ENCODE data around the gene OTOP3. TPM values are rescaled to one million over a fixed set of nuclear protein-coding genes. Genes with fewer than 3 reads are reported as not detected.

OTOP3 gene
- total RNA-seq, 1 donor: not detected

DNA sequence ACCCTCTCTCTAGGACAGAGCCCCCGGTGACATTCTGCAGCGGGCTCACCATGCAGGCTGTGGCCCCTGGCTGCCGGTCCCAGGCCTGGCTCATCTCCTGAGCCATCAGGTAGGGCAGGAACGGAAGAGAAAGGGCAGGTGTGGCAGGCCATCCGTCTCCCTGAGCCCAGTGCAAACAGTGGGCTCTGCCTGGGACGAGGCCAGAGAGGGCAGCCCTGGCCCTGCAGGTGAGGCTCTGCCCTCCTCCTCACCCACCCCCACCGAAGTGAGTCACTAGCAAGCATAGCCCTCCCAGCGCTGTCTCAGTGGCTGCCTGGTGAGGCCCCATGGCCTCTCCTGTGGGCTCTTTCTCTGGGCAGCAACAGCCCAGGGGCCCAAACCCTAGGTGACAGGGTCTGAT, 14.5 kb downstream of the OTOP3 start:
- DNase-seq (ENCODE audit: low read depth): no peak
- TF ChIP-seq CTCF (IDR thresholded peaks at IDR 0.05; ENCODE audit: insufficient read depth, low read depth, low read length): no peak
- no peak overlapping the region for H3K4me3 ChIP-seq (ENCODE audit: low read depth, low read length)

DNA sequence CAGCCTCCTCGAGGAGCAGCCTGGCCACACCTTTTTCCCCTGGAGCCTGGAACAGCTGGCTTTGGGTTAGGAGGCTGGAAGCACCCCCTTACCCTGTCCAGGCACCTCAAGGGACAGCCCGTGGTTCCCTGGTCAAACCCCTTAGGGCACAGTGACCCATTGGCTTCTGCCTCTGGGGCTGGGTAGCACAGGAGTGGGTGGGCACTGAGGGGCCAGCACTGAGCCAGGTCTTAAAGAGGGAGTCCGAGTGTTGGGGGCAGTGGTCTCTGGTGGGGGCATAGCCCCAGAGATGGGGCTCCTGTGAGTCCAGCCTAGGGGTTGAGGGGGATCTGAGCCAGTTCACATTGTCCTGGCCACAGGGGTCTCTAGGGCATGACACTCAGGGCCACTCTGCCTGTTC, 15.4 kb downstream of the OTOP3 start:
- no peak overlapping the region for H3K4me3 ChIP-seq (ENCODE audit: low read depth, low read length)
- no peak for TF ChIP-seq CTCF (IDR thresholded peaks at IDR 0.05; ENCODE audit: insufficient read depth, low read depth, low read length)
- no peak for DNase-seq (ENCODE audit: low read depth)

- no peak overlapping the region for H3K4me3 ChIP-seq (ENCODE audit: low read depth, low read length)
- no peak for DNase-seq (ENCODE audit: low read depth)
- TF ChIP-seq CTCF (IDR thresholded peaks at IDR 0.05; ENCODE audit: insufficient read depth, low read depth, low read length): no peak
Measured at GRCh38 chr17:74951680-74952421, 16.2 kb downstream of the OTOP3 start.

DNA sequence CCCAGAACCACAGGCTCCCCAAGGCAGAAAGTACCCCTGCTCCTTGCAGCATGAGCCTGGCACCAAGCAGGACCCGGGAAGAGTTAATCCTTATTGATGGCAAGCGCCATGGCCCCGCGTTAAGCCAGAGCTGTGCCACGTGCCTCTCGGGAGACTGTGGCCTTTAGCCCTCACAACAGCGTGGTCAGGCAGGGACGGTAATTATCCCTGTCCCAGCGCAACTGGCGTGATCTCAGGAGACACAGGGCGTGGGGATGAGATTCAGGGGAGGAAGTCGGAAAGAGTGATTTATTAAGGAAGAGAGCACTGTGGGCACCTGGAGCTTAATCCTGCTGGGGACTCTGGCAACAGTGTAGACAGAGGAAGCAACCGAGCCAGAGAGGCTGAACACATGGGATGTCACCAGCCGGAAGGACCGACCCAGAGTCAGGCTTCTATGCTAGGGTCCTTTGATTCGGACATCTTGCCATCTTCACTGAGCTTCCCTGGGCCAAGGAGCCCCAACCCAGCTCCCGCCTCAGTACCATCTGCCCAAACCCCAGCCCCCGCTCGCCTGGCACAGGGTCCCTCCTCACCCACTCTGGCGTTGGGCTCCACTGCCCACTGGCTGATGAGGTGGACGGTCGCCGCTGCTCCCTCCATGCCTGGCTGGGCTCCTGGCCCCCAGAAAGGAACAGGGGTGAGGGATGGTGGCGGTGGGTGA, 16.9 kb downstream of the OTOP3 start:
- no peak for TF ChIP-seq CTCF (IDR thresholded peaks at IDR 0.05; ENCODE audit: insufficient read depth, low read depth, low read length)

DNA sequence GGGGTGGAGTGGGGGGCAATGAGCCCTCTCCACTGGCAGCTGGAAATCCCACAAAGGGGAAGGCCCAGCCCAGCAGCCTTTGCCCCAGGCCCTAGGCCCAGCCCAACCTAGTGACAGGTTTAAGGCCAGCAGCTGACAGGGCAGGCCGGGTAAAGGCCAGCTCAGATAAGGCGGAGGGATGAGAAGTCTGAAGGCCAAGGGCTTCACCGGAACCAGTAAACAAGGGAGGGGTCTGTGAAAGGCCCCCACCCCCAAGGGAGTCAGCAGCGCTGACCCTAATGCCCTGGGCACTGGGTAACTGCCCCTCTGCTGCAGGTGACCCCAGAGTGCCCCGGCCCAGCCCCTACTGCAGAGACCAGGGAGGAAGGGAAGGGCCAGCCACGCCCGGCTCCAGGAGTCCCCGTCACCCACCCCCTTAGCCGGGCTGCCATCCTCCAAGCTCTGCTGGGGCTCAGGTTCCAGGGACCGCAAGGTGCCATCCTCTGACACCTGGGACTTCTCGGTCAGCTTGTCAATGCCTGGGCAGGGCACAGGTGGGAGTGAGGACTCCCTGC, 17.5 kb downstream of the OTOP3 start:
- no peak overlapping the region for H3K4me3 ChIP-seq (ENCODE audit: low read depth, low read length)
- no peak for DNase-seq (ENCODE audit: low read depth)
- TF ChIP-seq CTCF (IDR thresholded peaks at IDR 0.05; ENCODE audit: insufficient read depth, low read depth, low read length): no peak

More for the DNA sequence above, 16.9 kb downstream of the OTOP3 start:
- no peak for DNase-seq (ENCODE audit: low read depth)
- no peak overlapping the region for H3K4me3 ChIP-seq (ENCODE audit: low read depth, low read length)

DNA sequence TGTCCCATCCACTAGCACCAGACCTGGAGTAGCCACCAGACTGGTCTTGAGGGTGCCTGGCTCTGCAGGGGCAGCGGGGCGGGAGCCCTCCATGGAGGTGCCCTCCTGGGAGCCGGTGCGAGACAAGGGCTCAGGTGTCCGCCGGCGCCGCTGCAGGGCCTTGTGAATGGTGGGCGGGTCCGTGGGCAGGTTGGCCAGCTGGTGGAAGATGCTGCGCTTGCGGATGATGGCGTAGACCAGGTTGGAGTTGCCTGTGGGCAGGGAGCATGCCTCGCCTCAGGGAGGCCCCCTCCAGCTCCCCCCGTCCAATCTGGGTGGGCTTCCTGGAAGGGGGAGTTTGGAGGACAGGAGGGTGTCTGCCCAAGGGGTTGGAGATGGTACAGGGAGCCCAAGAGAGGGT, 18.4 kb downstream of the OTOP3 start:
- TF ChIP-seq CTCF (IDR thresholded peaks at IDR 0.05; ENCODE audit: insufficient read depth, low read depth, low read length): no peak
- no peak for DNase-seq (ENCODE audit: low read depth)
- no peak overlapping the region for H3K4me3 ChIP-seq (ENCODE audit: low read depth, low read length)
